ENCODE results near the gene DEAF1.

DNA sequence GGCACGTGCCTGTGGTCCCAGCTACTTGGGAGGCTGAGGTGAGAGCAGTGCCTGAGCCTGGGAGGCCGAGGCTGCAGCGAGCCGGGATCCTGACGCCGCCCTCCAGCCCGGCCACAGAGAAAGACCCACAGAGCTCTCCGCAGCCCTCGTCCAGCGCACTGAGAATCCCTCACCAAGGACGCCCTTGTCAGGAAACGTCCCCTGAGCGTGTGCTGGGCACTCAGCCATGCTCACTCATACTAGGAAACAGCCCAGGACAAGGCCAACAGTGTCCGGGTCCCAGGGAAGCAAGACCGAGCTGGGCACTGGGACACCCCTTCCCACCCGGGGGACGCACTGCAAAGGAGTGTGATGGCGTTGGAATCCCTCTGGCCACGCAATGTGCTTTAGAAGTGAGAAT lies 14.5 kb downstream of the DEAF1 start:
- TF ChIP-seq POLR2A (IDR thresholded peaks at IDR 0.05) = no peak
- TF ChIP-seq, protein P1, sequence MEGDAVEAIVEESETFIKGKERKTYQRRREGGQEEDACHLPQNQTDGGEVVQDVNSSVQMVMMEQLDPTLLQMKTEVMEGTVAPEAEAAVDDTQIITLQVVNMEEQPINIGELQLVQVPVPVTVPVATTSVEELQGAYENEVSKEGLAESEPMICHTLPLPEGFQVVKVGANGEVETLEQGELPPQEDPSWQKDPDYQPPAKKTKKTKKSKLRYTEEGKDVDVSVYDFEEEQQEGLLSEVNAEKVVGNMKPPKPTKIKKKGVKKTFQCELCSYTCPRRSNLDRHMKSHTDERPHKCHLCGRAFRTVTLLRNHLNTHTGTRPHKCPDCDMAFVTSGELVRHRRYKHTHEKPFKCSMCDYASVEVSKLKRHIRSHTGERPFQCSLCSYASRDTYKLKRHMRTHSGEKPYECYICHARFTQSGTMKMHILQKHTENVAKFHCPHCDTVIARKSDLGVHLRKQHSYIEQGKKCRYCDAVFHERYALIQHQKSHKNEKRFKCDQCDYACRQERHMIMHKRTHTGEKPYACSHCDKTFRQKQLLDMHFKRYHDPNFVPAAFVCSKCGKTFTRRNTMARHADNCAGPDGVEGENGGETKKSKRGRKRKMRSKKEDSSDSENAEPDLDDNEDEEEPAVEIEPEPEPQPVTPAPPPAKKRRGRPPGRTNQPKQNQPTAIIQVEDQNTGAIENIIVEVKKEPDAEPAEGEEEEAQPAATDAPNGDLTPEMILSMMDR (IDR thresholded peaks at IDR 0.05) = no peak
